SK-N-SH treated with all-trans-retinoic acid at 6 μM for 48 hours (cell line): ENCODE results near the gene CHMP6.

Experiments used
- ATAC-seq: fragments of 200-7000 bp; cut with Tn5 transposase; 3 replicates; pipeline ENCODE4 v1.9.1; 2020; ENCODE audit warnings: mild to moderate bottlenecking, moderate library complexity
- ARNTL ChIP-seq: fragments of 450-650 bp; formaldehyde crosslinking; IDR thresholded peaks from 2 replicates; pipeline ENCODE4 v1.5.0; 2020; ENCODE audit warnings: low read depth, mild to moderate bottlenecking, moderate library complexity, borderline replicate concordance
- CSDC2 ChIP-seq: fragments of 250-450 bp; sonication (Bioruptor Pico); IDR thresholded peaks from 2 replicates; pipeline ENCODE4 v1.5.0; 2020; ENCODE audit warnings: mild to moderate bottlenecking, moderate library complexity
- ESRRG ChIP-seq: fragments of 250-450 bp; sonication (Bioruptor Pico); IDR thresholded peaks from 2 replicates; pipeline ENCODE4 v1.6.1; 2021; ENCODE audit warnings: mild to moderate bottlenecking
- GLIS3 ChIP-seq: fragments of 250-450 bp; sonication (Bioruptor Pico); IDR thresholded peaks from 2 replicates; pipeline ENCODE4 v1.5.0; 2020; ENCODE audit warnings: mild to moderate bottlenecking, moderate library complexity
- OSR1 ChIP-seq: fragments of 250-450 bp; sonication (Bioruptor Pico); IDR thresholded peaks from 2 replicates; pipeline ENCODE4 v1.8.0; 2022; ENCODE audit warnings: moderate library complexity, mild to moderate bottlenecking, inconsistent platforms
- PPARA ChIP-seq: fragments of 250-450 bp; sonication (Bioruptor Pico); IDR thresholded peaks from 2 replicates; pipeline ENCODE4 v1.5.0; 2020; ENCODE audit warnings: mild to moderate bottlenecking, borderline replicate concordance
- RARB ChIP-seq: fragments of 250-450 bp; sonication (Bioruptor Pico); IDR thresholded peaks from 2 replicates; pipeline ENCODE4 v1.8.0; 2021; ENCODE audit warnings: mild to moderate bottlenecking, moderate library complexity
- SNAI2 ChIP-seq: fragments of 250-450 bp; sonication (Bioruptor Pico); IDR thresholded peaks from 2 replicates; pipeline ENCODE4 v1.5.0; 2020; ENCODE audit warnings: mild to moderate bottlenecking, moderate library complexity
- TCF4 ChIP-seq: fragments of 250-450 bp; sonication (Bioruptor Pico); IDR thresholded peaks from 2 replicates; pipeline ENCODE4 v1.8.0; 2021; ENCODE audit warnings: mild to moderate bottlenecking, moderate library complexity, borderline replicate concordance
- TOX ChIP-seq: fragments of 250-450 bp; sonication (Bioruptor Pico); IDR thresholded peaks from 2 replicates; pipeline ENCODE4 v1.8.0; 2021; ENCODE audit warnings: mild to moderate bottlenecking, moderate library complexity, borderline replicate concordance
- ZC3H10 ChIP-seq: fragments of 250-450 bp; sonication (Bioruptor Pico); IDR thresholded peaks from 2 replicates; pipeline ENCODE4 v1.5.1; 2021; ENCODE audit warnings: mild to moderate bottlenecking, moderate library complexity
- ZFP3 ChIP-seq: fragments of 250-450 bp; sonication (Bioruptor Pico); IDR thresholded peaks from 2 replicates; pipeline ENCODE4 v1.5.0; 2020; ENCODE audit warnings: mild to moderate bottlenecking, moderate library complexity
- ZFP30 ChIP-seq: fragments of 450-650 bp; formaldehyde crosslinking; IDR thresholded peaks from 2 replicates; pipeline ENCODE4 v1.5.0; 2022; ENCODE audit warnings: mild to moderate bottlenecking, moderate library complexity
- ZNF565 ChIP-seq: fragments of 450-650 bp; formaldehyde crosslinking; conservative IDR thresholded peaks from 2 replicates; pipeline ENCODE4 v1.5.0; 2020; ENCODE audit warnings: low read depth, mild to moderate bottlenecking, moderate library complexity
- ZNF70 ChIP-seq: fragments of 450-650 bp; formaldehyde crosslinking; IDR thresholded peaks from 2 replicates; pipeline ENCODE4 v1.5.0; 2020; ENCODE audit warnings: mild to moderate bottlenecking, moderate library complexity
- ZNF8 ChIP-seq: fragments of 450-650 bp; formaldehyde crosslinking; IDR thresholded peaks from 2 replicates; pipeline ENCODE4 v1.5.0; 2020; ENCODE audit warnings: mild to moderate bottlenecking, moderate library complexity
- TF ChIP-seq, protein P1 (sequence below): fragments of 250-450 bp; sonication (Bioruptor Pico); IDR thresholded peaks from 2 replicates; pipeline ENCODE4 v1.5.1; 2021; ENCODE audit warnings: mild to moderate bottlenecking, moderate library complexity
- TF ChIP-seq, protein P2 (sequence below): fragments of 250-450 bp; sonication (Bioruptor Pico); IDR thresholded peaks from 2 replicates; pipeline ENCODE4 v1.5.1; 2020; ENCODE audit warnings: low read depth, mild to moderate bottlenecking, moderate library complexity
- TF ChIP-seq, protein P3 (sequence below): fragments of 250-450 bp; sonication (Bioruptor Pico); IDR thresholded peaks from 2 replicates; pipeline ENCODE4 v1.5.0; 2020; ENCODE audit warnings: mild to moderate bottlenecking, moderate library complexity
- TF ChIP-seq, protein P4 (sequence below): fragments of 250-450 bp; sonication (Bioruptor Pico); IDR thresholded peaks from 2 replicates; pipeline ENCODE4 v1.8.0; 2021; ENCODE audit warnings: low read depth, mild to moderate bottlenecking, moderate library complexity, borderline replicate concordance
- TF ChIP-seq, protein P5 (sequence below): fragments of 250-450 bp; sonication (Bioruptor Pico); IDR thresholded peaks from 2 replicates; pipeline ENCODE4 v1.8.0; 2020; ENCODE audit warnings: mild to moderate bottlenecking, moderate library complexity, borderline replicate concordance

CHMP6 gene

DNA sequence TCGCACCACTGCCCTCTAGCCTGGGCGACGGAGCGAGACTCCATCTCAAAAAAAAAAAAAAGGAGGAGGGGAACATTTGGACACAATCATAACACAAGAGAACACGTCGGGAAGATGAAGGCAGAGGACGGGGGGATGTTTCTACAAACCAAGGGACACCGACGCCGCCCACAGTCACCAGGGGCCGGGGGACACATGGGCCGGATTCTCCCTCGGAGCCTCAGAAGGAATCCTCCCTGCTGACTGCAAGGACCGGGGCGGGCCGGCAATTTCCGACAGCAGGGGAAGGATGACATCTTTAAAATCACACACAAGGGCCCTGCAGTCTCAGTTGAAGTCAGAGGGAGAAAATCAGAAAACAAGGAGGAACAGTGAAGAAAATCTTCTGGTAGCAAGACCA is 8.1 kb upstream of the CHMP6 start:
- TF ChIP-seq TOX (CRISPR knock-in tag), result no peak
- TF ChIP-seq ZC3H10 (CRISPR knock-in tag), result no peak
- TF ChIP-seq, protein P1, sequence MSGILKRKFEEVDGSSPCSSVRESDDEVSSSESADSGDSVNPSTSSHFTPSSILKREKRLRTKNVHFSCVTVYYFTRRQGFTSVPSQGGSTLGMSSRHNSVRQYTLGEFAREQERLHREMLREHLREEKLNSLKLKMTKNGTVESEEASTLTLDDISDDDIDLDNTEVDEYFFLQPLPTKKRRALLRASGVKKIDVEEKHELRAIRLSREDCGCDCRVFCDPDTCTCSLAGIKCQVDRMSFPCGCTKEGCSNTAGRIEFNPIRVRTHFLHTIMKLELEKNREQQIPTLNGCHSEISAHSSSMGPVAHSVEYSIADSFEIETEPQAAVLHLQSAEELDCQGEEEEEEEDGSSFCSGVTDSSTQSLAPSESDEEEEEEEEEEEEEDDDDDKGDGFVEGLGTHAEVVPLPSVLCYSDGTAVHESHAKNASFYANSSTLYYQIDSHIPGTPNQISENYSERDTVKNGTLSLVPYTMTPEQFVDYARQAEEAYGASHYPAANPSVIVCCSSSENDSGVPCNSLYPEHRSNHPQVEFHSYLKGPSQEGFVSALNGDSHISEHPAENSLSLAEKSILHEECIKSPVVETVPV (CRISPR knock-in tag), result no peak
- TF ChIP-seq ARNTL (CRISPR knock-in tag), result no peak
- TF ChIP-seq RARB (CRISPR knock-in tag), result no peak
- TF ChIP-seq, protein P2, sequence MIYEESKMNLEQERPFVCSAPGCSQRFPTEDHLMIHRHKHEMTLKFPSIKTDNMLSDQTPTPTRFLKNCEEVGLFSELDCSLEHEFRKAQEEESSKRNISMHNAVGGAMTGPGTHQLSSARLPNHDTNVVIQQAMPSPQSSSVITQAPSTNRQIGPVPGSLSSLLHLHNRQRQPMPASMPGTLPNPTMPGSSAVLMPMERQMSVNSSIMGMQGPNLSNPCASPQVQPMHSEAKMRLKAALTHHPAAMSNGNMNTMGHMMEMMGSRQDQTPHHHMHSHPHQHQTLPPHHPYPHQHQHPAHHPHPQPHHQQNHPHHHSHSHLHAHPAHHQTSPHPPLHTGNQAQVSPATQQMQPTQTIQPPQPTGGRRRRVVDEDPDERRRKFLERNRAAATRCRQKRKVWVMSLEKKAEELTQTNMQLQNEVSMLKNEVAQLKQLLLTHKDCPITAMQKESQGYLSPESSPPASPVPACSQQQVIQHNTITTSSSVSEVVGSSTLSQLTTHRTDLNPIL (CRISPR knock-in tag), result no peak
- TF ChIP-seq ZFP30 (CRISPR knock-in tag), result no peak
- no peak for TF ChIP-seq PPARA (CRISPR knock-in tag)
- TF ChIP-seq GLIS3 (CRISPR knock-in tag), result no peak
- TF ChIP-seq CSDC2 (CRISPR knock-in tag), result no peak
- no peak for TF ChIP-seq ZNF565 (CRISPR knock-in tag)
- no peak for TF ChIP-seq ZNF70 (CRISPR knock-in tag)
- no peak for TF ChIP-seq SNAI2 (CRISPR knock-in tag)
- no peak for TF ChIP-seq ESRRG (CRISPR knock-in tag)
- TF ChIP-seq ZFP3 (CRISPR knock-in tag), result no peak
- TF ChIP-seq OSR1, result no peak
- TF ChIP-seq, protein P3, sequence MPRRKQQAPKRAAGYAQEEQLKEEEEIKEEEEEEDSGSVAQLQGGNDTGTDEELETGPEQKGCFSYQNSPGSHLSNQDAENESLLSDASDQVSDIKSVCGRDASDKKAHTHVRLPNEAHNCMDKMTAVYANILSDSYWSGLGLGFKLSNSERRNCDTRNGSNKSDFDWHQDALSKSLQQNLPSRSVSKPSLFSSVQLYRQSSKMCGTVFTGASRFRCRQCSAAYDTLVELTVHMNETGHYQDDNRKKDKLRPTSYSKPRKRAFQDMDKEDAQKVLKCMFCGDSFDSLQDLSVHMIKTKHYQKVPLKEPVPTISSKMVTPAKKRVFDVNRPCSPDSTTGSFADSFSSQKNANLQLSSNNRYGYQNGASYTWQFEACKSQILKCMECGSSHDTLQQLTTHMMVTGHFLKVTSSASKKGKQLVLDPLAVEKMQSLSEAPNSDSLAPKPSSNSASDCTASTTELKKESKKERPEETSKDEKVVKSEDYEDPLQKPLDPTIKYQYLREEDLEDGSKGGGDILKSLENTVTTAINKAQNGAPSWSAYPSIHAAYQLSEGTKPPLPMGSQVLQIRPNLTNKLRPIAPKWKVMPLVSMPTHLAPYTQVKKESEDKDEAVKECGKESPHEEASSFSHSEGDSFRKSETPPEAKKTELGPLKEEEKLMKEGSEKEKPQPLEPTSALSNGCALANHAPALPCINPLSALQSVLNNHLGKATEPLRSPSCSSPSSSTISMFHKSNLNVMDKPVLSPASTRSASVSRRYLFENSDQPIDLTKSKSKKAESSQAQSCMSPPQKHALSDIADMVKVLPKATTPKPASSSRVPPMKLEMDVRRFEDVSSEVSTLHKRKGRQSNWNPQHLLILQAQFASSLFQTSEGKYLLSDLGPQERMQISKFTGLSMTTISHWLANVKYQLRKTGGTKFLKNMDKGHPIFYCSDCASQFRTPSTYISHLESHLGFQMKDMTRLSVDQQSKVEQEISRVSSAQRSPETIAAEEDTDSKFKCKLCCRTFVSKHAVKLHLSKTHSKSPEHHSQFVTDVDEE, result no peak
- TF ChIP-seq, protein P4, sequence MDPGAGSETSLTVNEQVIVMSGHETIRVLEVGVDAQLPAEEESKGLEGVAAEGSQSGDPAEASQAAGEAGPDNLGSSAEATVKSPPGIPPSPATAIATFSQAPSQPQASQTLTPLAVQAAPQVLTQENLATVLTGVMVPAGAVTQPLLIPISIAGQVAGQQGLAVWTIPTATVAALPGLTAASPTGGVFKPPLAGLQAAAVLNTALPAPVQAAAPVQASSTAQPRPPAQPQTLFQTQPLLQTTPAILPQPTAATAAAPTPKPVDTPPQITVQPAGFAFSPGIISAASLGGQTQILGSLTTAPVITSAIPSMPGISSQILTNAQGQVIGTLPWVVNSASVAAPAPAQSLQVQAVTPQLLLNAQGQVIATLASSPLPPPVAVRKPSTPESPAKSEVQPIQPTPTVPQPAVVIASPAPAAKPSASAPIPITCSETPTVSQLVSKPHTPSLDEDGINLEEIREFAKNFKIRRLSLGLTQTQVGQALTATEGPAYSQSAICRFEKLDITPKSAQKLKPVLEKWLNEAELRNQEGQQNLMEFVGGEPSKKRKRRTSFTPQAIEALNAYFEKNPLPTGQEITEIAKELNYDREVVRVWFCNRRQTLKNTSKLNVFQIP (CRISPR knock-in tag), result no peak

DNA sequence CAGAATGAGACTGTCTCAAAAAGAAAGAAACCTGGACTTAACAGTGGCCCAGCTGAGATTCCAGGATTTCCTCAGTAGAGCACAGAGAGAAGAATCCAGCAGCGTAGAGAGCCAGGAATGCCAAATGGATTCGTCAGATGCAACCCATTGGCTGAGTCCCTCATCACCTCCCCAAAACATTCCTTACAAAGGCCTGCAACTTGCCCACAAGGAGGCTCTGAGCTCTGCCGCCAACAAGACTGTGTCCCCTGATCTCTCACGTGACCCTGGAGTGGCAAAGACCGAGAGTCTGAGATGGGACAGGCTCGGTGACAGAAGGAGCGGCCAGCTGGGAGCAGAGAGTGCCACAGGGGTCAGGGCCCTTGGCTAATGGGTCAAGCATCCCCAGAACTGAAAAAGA is 6.9 kb upstream of the CHMP6 start:
- ATAC-seq, result peak; percentile 42
- TF ChIP-seq ZFP3 (CRISPR knock-in tag) (no peak), ZNF70 (CRISPR knock-in tag) (no peak), PPARA (CRISPR knock-in tag) (no peak), OSR1 (no peak), ARNTL (CRISPR knock-in tag) (no peak), ZC3H10 (CRISPR knock-in tag) (no peak), ZNF8 (no peak), RARB (CRISPR knock-in tag) (no peak), ZNF565 (CRISPR knock-in tag) (no peak)
- TF ChIP-seq, protein P5, sequence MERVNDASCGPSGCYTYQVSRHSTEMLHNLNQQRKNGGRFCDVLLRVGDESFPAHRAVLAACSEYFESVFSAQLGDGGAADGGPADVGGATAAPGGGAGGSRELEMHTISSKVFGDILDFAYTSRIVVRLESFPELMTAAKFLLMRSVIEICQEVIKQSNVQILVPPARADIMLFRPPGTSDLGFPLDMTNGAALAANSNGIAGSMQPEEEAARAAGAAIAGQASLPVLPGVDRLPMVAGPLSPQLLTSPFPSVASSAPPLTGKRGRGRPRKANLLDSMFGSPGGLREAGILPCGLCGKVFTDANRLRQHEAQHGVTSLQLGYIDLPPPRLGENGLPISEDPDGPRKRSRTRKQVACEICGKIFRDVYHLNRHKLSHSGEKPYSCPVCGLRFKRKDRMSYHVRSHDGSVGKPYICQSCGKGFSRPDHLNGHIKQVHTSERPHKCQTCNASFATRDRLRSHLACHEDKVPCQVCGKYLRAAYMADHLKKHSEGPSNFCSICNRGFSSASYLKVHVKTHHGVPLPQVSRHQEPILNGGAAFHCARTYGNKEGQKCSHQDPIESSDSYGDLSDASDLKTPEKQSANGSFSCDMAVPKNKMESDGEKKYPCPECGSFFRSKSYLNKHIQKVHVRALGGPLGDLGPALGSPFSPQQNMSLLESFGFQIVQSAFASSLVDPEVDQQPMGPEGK (CRISPR knock-in tag), result no peak

More for the DNA sequence above, 8.1 kb upstream of the CHMP6 start:
- no peak for ATAC-seq

DNA sequence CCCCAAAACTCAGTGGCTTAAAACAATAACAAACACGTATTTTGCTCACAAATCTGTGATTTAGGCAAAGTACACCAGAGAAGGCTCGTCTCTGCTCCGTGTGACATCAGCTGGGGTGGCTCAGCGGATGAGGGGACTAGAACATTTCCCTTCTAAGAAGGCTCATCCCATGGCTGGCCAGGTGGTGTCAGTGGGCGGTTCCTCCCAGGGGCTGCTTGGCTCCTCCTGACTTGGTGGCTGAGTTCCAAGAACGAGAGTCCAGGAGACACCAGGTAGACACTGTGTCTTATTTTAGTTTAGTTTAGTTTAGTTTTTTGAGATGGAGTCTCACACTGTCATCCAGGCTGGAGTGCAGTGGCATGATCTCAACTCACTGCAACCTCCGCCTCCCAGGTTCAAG is 5.6 kb upstream of the CHMP6 start:
- ATAC-seq, result no peak

More for the DNA sequence above, 5.6 kb upstream of the CHMP6 start:
- TF ChIP-seq, protein P1 (CRISPR knock-in tag), result no peak
- TF ChIP-seq TOX (CRISPR knock-in tag), result no peak
- TF ChIP-seq TCF4 (CRISPR knock-in tag), result no peak
- TF ChIP-seq PPARA (CRISPR knock-in tag), result no peak
- TF ChIP-seq, protein P3, result no peak
- no peak for TF ChIP-seq OSR1
- TF ChIP-seq ZNF8, result no peak
- TF ChIP-seq ZNF70 (CRISPR knock-in tag), result no peak
- TF ChIP-seq, protein P2 (CRISPR knock-in tag), result no peak
